NT2/D1 (cell line): ENCODE data around the gene FFAR1.

Experiments
- SUZ12 ChIP-seq: IDR thresholded peaks from 2 replicates; pipeline ENCODE4 v1.6.1; 2011; ENCODE audit not compliant: insufficient read length, insufficient read depth; ENCODE audit errors: extremely low read depth
- YY1 ChIP-seq: IDR thresholded peaks from 2 replicates; pipeline ENCODE4 v1.6.1; 2011; ENCODE audit not compliant: insufficient read length, insufficient read depth

- TF ChIP-seq SUZ12 (no peak), YY1 (no peak)
Observed at GRCh38 chr19:35307931-35308330, 39.8 kb upstream of the FFAR1 start.
